Stimulated activated CD4-positive, alpha-beta T cell treated with anti-CD3 and anti-CD28 coated beads, Interleukin-1b, Interleukin-23, amount 100 ng/mL, for 48 hours (primary cell): ENCODE measurements around the gene CHMP2B.
"Not testable (repeated sequence)": the region's sequence is repeated elsewhere in the genome, so short reads cannot be mapped to it uniquely, and the experiment has no call there.

Experiments
- DNase-seq: peaks from one replicate; pipeline ENCODE4 v3.0.0-alpha.2; 2020

Gene CHMP2B

DNA sequence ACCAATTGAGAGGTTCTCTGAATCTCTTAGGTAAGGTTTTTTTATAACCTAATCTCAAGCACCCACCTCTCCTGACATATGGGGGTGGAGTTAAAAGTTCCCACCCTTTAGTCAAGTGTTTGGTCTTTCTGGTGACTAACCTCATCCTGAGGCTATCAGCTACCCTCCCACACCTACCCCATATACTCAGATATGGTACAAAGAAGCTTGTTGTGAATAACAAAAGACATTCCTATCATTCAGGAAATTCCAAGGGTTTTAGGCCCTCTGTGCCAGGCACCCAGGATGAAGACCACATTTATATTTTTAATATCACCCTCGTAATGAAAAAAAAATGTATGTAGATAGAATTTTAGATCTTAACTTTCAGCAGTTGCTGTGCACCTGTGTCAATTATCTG is 9.0 kb downstream of the CHMP2B start:
- DNase-seq: no peak

DNA sequence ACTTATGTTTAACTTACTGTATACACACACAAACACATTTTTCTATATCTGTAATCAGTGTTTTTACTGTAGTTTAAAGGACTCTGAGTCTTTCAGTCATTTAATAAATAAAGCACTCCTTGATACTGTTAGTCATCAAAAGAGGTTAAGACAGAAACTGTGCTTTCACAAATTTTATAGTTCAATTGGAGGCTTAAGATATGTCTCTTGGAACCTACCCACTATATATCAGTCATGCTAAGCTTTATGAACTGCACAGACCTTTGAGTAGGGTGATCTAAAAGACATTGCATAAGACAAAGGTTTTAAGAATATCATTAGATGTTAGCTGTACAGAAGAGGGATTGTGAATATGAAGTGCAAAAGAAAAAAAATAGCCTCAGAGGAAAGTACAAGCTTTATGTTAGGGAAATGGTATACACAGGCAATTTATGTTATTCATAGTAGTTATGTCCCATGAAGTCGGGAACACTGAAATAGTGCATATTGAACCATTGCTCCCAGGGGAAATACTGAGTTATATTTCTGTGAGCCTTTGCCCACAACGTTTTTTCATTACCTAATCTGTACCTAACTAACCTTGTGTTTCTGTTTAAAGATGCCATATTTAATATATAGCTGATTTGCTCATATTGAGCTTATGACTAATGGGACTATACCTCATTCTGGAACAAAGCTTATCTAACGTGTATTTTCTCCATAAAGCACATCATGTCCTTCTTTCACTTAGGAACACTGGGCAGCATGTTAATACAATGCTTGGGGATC is 19.7 kb downstream of the CHMP2B start:
- DNase-seq: no peak

DNA sequence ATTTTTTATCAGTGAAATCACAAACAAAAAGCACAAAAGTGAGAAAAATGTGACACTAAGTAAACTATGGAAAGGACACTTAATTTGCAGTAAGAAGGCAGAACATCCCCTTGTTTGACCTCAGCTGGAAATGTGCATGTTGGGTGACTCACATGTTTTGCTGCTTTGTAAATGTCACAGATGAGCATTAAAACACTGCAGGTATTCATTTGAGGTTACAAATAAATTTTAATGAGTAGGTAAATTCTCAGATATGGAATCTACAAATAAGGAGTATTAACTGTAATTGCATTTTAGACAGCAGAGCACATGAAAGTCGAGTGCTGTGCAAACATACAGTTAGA is 20.3 kb downstream of the CHMP2B start:
- DNase-seq: no peak

DNA sequence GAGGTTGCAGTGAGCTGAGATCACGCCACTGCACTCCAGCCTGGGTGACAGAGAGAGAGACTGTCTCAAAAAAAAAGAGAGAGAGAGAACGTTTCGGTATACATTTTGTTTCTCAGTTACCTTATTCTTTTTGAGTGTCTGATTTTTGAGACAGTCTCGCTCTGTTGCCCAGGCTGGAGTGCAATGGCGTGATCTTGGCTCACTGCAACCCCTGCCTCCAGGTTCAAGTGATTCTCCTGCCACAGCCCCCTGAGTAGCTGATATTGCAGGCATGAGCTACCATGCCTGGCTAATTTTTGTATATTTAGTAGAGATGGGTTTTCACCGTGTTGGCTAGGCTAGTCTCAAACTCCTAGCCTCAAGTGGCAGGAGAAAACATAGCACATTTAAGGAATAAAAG is 21.1 kb downstream of the CHMP2B start:
- not testable (repeated sequence) for DNase-seq

GRCh38 chr3:87248831-87249230 is 21.7 kb downstream of the CHMP2B start:
- DNase-seq: no peak

DNA sequence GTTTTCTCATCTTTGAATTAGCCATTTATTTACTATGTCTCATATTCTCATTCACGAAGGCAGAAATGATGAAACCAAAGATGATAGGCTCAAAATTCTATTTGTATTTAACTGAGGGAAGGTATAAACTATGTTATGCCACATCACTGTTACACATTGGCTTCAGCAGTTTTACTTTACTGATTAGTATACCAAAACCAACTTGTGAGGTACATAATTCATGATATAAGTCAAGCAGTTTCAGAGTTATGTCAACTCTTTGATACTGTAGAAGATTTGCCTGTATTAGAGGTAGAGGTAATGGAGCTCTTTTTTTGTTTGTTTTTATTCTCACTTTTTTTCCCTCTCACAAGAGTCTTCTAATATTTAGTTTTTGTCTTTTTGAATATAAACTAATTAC is 22.9 kb downstream of the CHMP2B start:
- no peak for DNase-seq

DNA sequence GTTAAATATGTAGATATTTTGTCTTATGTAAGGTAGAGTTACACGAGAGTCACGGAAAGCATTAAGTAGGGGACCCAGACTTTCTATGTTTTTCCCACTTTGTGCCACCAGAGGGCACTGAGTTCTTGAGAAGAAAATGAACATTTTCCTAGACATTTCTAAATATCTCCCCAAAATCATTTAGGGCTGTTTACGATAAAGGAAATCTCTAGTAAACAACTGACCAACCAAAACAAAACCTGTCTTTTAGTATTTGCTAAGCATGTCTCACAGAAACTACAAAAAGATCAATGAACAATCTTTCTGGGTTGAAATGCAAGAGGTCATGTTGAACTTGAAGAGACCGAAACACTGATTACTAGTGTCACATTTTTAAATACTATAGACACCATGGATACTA is 33.2 kb downstream of the CHMP2B start:
- DNase-seq: peak; percentile 17

GRCh38 chr3:87261925-87262324 is 34.8 kb downstream of the CHMP2B start:
- no peak for DNase-seq

GRCh38 chr3:87267953-87268645 is 41.0 kb downstream of the CHMP2B start:
- no peak for DNase-seq

GRCh38 chr3:87268646-87269211 is 41.6 kb downstream of the CHMP2B start:
- no peak for DNase-seq

GRCh38 chr3:87269723-87270122 is 42.6 kb downstream of the CHMP2B start:
- no peak for DNase-seq

GRCh38 chr3:87270908-87271700 is 44.0 kb downstream of the CHMP2B start:
- no peak for DNase-seq

- no peak for DNase-seq
These were observed 45.7 kb downstream of the CHMP2B start for GRCh38 chr3:87272718-87273341.

DNA sequence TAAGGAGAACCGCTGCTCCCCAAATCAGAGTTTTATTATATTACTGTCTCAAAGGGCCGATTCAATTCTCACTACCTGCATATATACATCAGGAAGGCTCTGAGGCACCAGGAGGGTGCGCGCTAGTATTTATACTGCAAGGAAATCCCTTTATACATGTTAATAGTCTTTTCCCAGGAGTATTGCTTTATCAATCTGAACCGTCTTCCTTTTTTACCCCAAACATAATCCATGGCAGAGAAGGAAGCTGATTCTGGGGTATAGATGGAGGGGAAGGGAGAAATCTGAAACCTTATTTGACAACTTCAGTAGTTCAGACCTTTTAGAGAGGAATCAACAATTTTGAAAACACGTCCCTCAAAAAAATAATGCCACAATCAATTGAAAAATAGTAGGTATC is 49.4 kb downstream of the CHMP2B start, which contains the start of gene POU1F1:
Gene POU1F1 (minus strand): TSS at position 101 of the 400 bp plus-strand sequence. CDS start 122 bp downstream, outside the sequence.
- no peak for DNase-seq

GRCh38 chr3:87287011-87287410 is 59.9 kb downstream of the CHMP2B start:
- DNase-seq: peak; percentile 6

DNA sequence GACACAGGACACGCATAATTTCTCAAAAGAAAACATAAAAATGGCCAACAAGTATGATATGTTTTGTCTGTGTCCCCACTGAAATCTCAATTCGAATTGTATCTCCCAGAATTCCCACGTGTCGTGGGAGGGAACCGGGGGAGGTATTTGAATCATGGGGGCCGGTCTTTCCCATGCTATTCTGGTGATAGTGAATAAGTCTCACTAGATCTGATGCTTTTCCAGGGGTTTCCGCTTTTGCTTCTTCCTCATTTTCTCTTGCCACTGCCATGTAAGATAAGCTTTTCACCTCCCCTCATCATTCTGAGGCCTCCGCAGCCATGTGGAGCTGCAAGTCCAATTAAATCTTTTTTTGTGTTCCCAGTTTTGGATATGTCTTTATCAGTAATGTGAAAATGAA is 61.3 kb downstream of the CHMP2B start:
- DNase-seq: no peak

DNA sequence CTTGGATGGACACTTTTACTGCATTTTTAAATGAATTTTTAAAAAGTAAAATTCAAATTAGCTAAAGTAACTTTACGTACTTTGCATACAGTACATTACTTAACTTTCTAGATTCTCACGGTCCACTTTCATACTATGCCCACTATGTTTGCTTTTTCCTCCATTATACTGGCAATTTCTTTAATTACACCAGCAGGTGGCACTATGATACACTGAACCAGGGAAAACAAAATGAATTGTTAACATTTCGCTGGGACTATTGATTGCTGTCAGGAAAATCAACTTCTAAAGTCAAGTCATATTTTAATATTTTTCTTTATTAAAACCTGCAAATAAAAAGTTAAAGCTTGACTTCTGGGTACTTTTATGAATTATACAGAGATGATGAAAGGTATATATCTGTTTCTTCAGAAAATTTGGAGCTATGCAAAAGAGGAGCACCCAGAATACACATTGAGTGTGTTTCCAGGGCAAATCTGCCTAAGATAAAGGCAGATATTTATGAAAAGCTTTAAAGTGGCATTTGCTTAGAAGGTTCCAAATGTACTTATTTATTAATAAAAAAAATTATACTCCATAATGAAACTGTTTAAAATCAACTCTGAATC is 71.1 kb downstream of the CHMP2B start:
- no peak for DNase-seq

GRCh38 chr3:87305031-87305430 is 77.9 kb downstream of the CHMP2B start:
- DNase-seq: not testable (repeated sequence)
